GM21717 (cell line): Measurements from ENCODE around the gene PCP2.

Experiments used
- ATAC-seq: cut with Tn5 transposase; IDR thresholded peaks from one replicate; pipeline ENCODE4 v1.9.1; 2021; ENCODE audit warnings: mild to moderate bottlenecking, moderate library complexity; ENCODE audit not compliant: unreplicated experiment

The PCP2 gene

DNA sequence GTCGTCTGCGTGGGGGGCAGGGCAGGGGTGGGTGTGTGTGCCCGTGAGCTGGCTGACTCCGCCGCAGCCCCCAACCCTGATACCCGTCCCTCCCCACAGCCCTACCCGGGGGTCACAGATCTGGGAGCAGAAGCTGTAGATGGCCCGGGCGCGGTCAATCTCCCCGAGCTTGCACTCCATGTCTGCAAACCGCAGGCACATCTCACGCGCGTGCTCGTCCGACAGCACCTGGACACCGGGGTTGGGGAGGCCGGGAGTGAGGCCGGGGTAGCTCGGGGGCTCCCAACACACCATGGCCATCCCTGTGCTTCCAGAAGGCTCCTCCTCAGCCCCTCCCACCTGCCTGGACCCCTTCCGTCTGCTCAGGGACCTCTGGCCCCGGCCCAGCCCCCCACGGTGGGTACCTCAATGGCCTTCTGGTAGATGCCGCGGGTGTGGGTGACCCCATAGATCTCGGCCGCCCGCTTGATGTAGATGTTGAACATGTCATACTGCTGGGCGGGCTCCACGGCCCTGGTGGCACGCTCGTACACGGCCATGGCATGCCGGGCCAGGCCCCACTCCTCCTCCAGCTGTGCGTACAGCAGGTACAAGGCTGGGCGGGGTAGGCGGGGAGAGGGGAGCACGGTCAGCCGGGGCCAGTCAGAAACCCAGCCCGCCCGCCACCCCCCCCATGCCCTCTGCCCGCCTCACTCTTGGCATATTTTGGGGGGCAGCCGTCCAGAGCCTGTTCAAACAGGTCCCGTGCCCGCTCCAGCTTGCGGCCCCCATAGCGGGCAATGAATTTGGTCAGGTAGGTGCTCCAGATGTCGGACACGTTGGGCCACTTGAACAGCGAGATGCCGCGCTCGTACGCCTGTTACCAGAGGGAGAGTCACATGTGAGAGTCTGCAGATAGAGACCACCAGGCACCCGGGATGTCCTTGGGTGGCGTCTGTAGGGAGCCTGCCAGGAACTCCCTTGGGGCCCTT lies 12.8 kb downstream of the PCP2 start:
- ATAC-seq = no peak

DNA sequence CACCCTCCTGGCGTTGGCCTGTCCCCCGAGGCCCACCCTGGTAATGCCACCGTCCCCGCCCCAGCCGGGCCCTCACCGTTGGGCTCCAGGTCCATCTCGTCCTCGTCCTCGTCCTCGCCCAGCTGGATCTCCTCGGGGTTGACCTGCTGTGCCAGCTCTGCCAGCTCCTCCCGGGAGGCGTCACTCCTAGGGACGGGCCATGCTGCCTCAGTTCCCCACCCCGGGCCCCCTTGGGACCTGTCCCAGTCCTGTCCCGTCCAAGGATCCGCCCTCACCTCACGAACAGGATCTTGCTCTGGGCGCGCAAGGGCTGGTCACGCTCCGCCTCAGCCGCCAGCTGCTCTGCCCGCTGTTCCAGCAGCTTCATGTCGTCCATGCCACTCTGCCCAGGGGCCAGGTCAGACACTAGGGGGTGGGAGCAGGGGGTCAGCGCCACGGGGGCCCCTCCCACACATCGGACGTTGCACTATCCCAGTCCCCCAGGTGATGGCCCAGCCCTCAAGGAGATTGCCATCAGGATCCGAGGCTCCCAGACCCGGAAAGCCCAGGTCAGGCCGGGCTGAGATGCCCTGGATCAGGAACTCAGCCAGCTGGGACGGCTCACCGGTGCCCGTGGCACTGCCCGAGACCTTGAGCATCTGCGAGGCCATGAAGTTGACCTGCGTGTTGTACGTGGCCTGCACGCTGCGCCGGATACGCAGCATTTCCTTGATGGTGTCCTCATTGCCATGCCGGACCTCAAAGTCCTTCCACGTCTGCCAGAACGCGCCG lies 13.7 kb downstream of the PCP2 start:
- no peak for ATAC-seq

- ATAC-seq = no peak
Measured at GRCh38 chr19:7618771-7619510, 14.6 kb downstream of the PCP2 start.

DNA sequence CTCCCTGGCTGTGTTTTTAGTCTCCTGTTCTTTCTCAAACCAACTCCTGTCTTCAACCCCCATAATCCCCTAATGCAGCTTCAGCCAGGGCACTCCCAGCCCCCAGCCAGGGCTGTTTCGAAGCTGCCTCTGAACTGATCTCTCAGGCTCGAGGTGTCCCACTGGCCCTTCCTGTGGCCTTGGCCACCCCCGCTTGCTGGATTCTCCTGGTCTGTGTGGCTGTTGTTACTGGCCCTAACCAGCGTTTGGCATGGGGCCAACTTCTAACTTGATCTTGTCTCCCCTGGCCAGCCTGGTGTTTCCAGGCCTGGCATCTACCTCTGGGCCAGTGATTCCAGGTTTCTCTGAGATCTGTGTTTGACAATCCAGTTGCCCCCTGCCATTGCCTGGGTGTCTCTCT lies 15.2 kb downstream of the PCP2 start:
- ATAC-seq = no peak

- ATAC-seq = no peak
Measured at GRCh38 chr19:7617735-7618134, 15.8 kb downstream of the PCP2 start.

DNA sequence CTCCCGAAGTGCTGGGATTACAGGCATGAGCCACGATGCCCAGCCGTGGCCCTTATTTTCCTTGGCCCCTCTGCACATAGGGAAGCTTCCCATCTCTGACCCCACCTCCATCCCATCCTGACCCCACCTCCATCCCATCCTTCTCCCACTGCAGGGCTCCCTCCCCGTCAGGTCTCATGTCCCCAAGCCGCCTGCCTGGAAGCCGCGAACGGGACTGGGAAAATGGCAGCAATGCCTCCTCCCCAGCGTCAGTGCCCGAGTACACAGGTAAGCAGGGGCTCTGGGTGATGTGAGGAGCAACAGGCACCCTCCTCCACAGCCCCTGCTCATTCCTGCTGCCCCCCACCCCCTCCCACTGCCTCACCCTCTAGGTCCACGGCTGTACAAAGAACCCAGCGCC lies 16.3 kb downstream of the PCP2 start:
- no peak for ATAC-seq

- ATAC-seq = no peak
Measured at GRCh38 chr19:7614859-7615741, 18.4 kb downstream of the PCP2 start.

DNA sequence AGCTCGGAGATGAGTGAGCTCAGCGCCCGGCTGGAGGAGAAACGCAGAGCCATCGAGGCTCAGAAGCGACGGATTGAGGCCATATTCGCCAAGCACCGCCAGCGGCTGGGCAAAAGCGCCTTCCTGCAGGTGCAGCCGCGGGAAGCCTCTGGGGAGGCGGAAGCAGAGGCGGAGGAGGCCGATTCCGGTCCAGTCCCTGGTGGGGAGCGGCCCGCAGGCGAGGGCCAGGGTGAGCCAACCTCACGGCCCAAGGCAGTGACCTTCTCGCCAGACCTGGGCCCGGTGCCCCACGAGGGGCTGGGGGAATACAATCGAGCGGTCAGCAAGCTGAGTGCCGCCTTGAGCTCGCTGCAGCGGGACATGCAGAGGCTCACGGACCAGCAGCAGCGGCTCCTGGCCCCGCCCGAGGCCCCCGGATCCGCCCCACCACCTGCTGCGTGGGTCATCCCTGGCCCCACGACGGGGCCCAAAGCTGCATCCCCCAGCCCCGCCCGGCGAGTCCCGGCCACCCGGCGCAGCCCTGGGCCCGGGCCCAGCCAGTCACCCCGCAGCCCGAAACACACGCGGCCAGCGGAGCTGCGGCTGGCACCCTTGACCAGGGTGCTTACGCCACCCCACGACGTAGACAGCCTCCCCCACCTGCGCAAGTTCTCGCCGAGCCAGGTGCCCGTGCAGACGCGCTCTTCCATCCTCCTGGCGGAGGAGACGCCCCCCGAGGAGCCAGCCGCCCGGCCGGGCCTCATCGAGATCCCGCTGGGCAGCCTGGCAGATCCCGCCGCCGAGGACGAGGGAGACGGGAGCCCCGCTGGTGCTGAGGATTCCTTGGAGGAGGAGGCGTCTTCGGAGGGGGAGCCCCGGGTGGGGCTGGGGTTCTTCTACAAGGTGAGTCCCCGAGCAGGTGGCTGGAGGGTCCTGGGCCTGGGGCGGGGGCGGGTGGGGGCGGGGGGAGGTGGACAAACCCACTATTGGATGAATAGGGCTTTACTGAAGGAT lies 20.9 kb downstream of the PCP2 start:
- ATAC-seq = no peak

GRCh38 chr19:7611541-7612279 lies 21.8 kb downstream of the PCP2 start:
- ATAC-seq = no peak

GRCh38 chr19:7610491-7611240 lies 22.9 kb downstream of the PCP2 start:
- no peak for ATAC-seq

DNA sequence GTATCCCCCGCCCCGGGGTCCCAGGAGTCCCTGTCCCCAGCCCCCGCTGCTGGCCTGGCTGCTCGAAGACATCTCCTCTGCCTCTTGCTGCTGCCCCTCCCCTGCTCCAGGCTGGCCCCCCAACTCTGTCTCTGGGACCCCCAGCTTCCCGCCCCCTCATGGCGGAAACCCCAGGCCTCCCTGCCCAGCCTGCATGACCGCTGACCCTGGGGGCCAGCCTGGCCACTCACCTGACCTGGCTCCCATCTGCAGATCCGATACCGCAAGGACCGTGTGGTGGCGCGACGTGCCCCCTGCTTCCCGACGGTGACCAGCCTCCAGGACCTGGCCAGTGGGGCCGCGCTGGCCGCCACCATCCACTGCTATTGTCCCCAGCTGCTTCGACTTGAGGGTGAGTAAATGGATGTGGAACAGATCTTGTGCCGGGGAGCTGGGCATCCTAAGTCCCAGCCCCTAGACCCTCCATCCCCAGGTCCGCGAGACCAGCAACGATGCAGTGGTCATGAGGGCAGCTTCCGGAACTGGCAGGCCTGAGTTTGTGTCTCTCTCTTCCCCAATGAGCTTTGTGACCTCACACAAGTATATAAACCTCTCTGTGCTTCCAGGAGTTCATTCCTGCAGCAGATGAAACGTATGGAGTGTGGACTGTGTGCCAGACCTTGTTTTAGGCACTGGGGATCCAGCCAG lies 25.5 kb downstream of the PCP2 start:
- ATAC-seq = no peak

DNA sequence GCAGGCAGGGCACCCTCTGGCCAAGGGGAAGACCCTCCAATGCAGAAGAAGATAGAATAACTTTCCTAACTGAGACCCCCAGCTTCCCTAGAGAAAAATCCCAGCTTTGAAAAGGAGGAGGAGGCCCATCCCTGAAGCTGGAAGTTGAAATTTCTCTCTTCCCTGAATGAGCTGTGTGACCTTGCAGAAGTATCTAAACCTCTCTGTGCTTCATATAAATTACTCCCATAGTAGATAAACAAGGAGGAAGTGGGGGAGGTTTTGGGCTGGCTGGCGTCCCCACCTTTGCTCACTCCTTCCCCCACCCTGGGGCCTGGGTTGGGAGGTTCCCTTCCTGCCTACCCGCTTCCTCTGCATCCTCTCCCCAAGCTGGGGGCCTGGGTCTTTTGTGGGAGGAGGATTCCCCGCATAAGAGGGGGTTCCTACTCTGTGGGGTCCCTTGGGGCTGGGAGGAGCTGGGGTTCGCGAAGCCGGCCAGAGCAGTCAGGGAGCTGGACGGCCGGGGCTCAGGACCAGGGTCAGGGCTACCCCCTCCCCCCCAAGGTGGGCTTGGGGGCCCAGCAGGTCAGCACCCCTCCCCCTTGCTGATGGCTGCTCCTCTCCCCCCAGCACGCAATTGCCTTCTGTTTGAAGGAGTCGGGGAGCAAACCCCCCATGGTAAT lies 26.2 kb downstream of the PCP2 start:
- no peak for ATAC-seq

DNA sequence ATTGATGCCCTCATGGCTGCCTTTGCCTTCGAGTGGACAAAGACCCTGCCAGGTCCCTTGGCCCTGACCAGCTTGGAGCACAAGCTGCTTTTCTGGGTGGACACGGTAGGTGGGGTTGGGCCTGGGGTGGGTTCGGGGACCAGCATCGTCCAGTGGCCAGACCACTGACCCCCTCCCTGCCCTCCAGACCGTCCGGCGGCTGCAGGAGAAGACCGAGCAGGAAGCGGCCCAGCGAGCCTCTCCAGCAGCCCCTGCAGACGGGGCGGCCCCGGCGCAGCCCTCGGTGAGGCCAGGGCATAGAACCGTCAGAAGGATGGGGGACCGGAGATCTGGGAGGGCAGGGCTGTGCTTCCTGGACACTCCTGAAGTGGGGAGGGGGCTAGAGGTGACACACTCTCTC lies 27.2 kb downstream of the PCP2 start:
- no peak for ATAC-seq

DNA sequence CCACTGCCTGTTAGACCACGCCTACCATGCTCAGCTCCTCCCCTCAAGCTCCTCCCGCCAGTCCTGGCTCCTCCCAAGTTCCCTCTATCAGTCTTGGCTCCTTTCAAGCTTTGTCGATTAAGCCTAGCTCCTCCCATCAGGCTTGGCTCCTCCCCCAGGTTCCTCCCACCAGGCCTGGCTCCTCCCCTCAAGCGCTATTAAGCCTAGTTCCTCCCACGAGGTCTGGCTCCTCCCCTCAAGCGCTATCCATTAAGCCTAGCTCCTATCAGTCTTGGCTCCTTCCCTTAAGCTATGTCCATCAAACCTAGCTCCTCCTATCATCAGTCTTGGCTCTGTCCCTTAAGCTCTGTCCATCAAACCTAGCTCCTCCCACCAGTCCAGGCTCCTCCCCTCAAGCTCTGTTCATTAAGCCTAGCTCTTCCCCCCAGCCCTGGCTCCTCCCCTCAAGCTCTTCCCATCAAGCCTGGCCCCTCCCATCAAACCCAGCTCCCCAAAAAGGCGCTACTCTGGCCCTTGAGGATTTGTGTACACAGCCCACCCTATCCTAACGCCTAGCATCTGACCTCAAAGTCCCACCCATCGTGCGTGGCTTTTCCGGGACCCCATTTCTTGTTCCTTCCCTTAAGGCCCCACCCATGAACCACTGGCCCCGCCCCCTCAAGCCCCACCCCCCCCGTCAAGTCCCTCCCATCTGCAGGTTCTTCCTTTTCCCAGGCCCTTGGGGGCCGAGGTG lies 27.9 kb downstream of the PCP2 start:
- ATAC-seq = no peak

DNA sequence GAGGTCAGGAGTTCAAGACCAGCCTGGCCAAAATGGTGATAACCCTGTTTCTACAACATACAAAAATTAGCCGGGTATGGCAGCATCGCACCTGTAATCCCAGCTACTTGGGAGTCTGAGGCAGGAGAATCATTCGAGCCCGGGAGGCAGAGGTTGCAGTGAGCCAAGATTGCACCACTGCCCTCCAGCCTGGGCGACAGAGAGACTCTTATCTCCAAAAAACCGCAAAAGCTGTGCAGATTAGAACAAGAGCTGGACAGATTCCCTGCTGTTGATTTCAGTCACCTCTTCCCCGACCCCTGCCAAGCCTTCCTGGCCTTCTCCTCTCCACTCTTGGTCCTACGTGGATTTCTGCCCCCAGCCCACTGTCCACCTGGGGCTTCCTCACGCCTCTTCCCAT lies 29.6 kb downstream of the PCP2 start:
- ATAC-seq = no peak

DNA sequence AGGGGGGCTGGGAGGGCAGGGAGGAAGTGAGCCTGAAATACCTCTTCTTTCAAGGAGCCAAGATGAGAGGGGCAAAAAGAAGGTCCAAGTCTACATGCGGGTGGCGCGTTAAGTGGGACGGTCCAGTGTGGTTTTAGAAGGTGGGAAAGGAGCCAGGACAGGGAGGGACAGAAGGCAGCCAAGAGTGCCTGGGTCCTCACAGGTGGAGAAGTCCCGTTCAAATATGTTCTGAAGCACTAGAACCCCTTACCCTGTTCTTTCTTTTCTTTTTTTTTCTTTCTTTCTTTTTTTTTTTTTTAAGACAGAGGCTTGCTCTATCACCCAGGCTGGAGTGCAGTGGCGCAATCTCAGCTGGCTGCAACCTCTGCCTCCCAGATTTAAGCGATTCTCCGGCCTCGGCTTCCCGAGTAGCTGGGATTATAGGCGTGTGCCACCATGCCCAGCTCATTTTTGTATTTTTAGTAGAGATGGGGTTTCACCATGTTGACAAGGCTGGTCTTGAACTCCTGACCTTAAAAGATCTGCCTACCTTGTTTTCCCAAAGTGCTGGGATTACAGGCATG lies 30.5 kb downstream of the PCP2 start:
- no peak for ATAC-seq
